GM23338 (cell line): ENCODE measurements around the gene HDAC5. TPM values are rescaled to one million over a fixed set of nuclear protein-coding genes. Genes with fewer than 3 reads are reported as not detected.

Experiments used
- ATAC-seq: fragments of 200-7000 bp; cut with Tn5 transposase; 3 replicates; pipeline ENCODE4 v1.9.1; 2020
- DNase-seq: peaks from one replicate; pipeline ENCODE4 v3.0.0-alpha.2; 2015; ENCODE audit warnings: low spot score
- H2AFZ ChIP-seq: fragments of 200-600 bp; sonication (generic); 2 replicates; pipeline ENCODE4 v1.8.0; 2016; ENCODE audit warnings: antibody characterized with exemption, mild to moderate bottlenecking, moderate library complexity
- H3F3A ChIP-seq: fragments of 200-600 bp; sonication (generic); replicated peaks from 2 replicates; pipeline ENCODE4 v1.8.0; 2017; ENCODE audit warnings: antibody characterized with exemption, mixed run types, low read depth
- H3K27ac ChIP-seq: fragments of 200-600 bp; sonication (generic); 2 replicates; pipeline ENCODE4 v1.6.1; 2016; ENCODE audit warnings: low read depth
- H3K27me3 ChIP-seq: fragments of 200-600 bp; sonication (generic); 2 replicates; pipeline ENCODE4 v1.8.0; 2016; ENCODE audit warnings: mild to moderate bottlenecking, mixed run types, moderate library complexity; ENCODE audit not compliant: insufficient read depth
- H3K36me3 ChIP-seq: fragments of 200-600 bp; sonication (generic); 2 replicates; pipeline ENCODE4 v1.8.0; 2016; ENCODE audit warnings: mild to moderate bottlenecking; ENCODE audit not compliant: insufficient read depth
- H3K4me1 ChIP-seq: fragments of 200-600 bp; sonication (generic); 2 replicates; pipeline ENCODE4 v1.8.0; 2016; ENCODE audit warnings: mild to moderate bottlenecking, moderate library complexity; ENCODE audit not compliant: insufficient read depth
- H3K4me2 ChIP-seq: fragments of 200-600 bp; sonication (generic); 2 replicates; pipeline ENCODE4 v1.7.1; 2017; ENCODE audit warnings: mixed run types
- H3K4me3 ChIP-seq: fragments of 200-600 bp; sonication (generic); 2 replicates; pipeline ENCODE4 v1.6.1; 2016; ENCODE audit warnings: mixed run types
- H3K79me2 ChIP-seq: fragments of 200-600 bp; sonication (generic); replicated peaks from 2 replicates; pipeline ENCODE4 v1.8.0; 2017; ENCODE audit warnings: mild to moderate bottlenecking; ENCODE audit not compliant: insufficient read depth
- H3K9me2 ChIP-seq: fragments of 200-600 bp; sonication (generic); 2 replicates; pipeline ENCODE4 v1.8.0; 2017; ENCODE audit not compliant: insufficient read depth
- H4K20me1 ChIP-seq: fragments of 200-600 bp; sonication (generic); replicated peaks from 2 replicates; pipeline ENCODE4 v1.8.0; 2017; ENCODE audit warnings: mild to moderate bottlenecking; ENCODE audit not compliant: insufficient read depth
- H3K27ac Mint-ChIP-seq: 2 replicates; pipeline ENCODE4 v1.8.0; 2020; ENCODE audit warnings: inconsistent platforms, mild to moderate bottlenecking, moderate library complexity, mixed read lengths
- H3K27me3 Mint-ChIP-seq: 3 replicates; pipeline ENCODE4 v1.8.0; 2022; ENCODE audit warnings: low read depth, mild to moderate bottlenecking, moderate library complexity, mixed read lengths, inconsistent platforms; ENCODE audit not compliant: insufficient read depth, poor library complexity
- H3K36me3 Mint-ChIP-seq: 3 replicates; pipeline ENCODE4 v1.8.0; 2021; ENCODE audit warnings: low read depth, mild to moderate bottlenecking, inconsistent platforms, moderate library complexity, mixed read lengths
- H3K4me1 Mint-ChIP-seq: 3 replicates; pipeline ENCODE4 v1.8.0; 2020; ENCODE audit warnings: mild to moderate bottlenecking, inconsistent platforms, mixed read lengths
- H3K4me3 Mint-ChIP-seq: 3 replicates; pipeline ENCODE4 v1.8.0; 2021; ENCODE audit warnings: moderate library complexity, mild to moderate bottlenecking, inconsistent platforms, mixed read lengths
- H3K9me3 Mint-ChIP-seq: 3 replicates; pipeline ENCODE4 v1.8.0; 2020; ENCODE audit warnings: moderate library complexity, mild to moderate bottlenecking, inconsistent platforms, mixed read lengths
- CTCF ChIP-seq, 2 experiments: fragments of 200-600 bp in 1 of 2; sonication (generic) in 1 of 2; conservative IDR thresholded peaks; 2 replicates each; pipeline versions ENCODE4 v1.5.1 to v1.6.1; 2016 to 2017; ENCODE audit warnings: antibody characterized with exemption in 2 of 2, low read depth in 2 of 2, mild to moderate bottlenecking in 2 of 2, moderate library complexity in 1 of 2
- ETS1 ChIP-seq: IDR thresholded peaks from 2 replicates; pipeline ENCODE4 v1.6.1; 2016; ENCODE audit warnings: antibody characterized with exemption
- EZH2phosphoT487 ChIP-seq: fragments of 200-600 bp; sonication (generic); IDR thresholded peaks from one replicate; pipeline ENCODE4 v1.8.1; 2018; ENCODE audit warnings: antibody characterized with exemption; ENCODE audit not compliant: unreplicated experiment
- JUNB ChIP-seq: IDR thresholded peaks from one replicate; pipeline ENCODE4 v1.6.1; 2016; ENCODE audit warnings: antibody characterized with exemption; ENCODE audit not compliant: unreplicated experiment
- NANOG ChIP-seq: IDR thresholded peaks from 2 replicates; pipeline ENCODE4 v1.6.1; 2016; ENCODE audit warnings: antibody characterized with exemption, borderline replicate concordance
- POLR2AphosphoS5 ChIP-seq: IDR thresholded peaks from 2 replicates; pipeline ENCODE4 v1.6.1; 2016; ENCODE audit warnings: antibody characterized with exemption, low read depth
- REST ChIP-seq: IDR thresholded peaks from one replicate; pipeline ENCODE4 v1.6.1; 2018; ENCODE audit warnings: antibody characterized with exemption; ENCODE audit not compliant: unreplicated experiment
- STAT1 ChIP-seq: IDR thresholded peaks from one replicate; pipeline ENCODE4 v1.6.1; 2016; ENCODE audit warnings: antibody characterized with exemption; ENCODE audit not compliant: unreplicated experiment
- ZNF331 ChIP-seq: fragments of 250-450 bp; sonication (Bioruptor Pico); IDR thresholded peaks from 2 replicates; pipeline ENCODE4 v1.5.0; 2020; ENCODE audit warnings: low read depth, mild to moderate bottlenecking, moderate library complexity
- polyA plus RNA-seq: library from polyadenylated mRNA; unstranded; fragments of >200 nt; fragmentation: Nextera tagmentation; extraction: Ambion mirVana; gene quantifications from 2 replicates; pipeline ENCODE4 v1.2.1, GENCODE V29; 2016
- total RNA-seq: library from RNA; depleted of rRNA; stranded (reverse); fragments of >200 nt; shearing (Covaris generic); gene quantifications from 2 replicates; pipeline ENCODE4 v1.2.3, GENCODE V29; 2014

HDAC5 gene
- total and polyA plus RNA-seq, 2 experiments from 2014 or later = 16.9 to 71.1 TPM

- no peak for TF ChIP-seq JUNB
- TF ChIP-seq REST = no peak
- no peak for TF ChIP-seq ZNF331
- TF ChIP-seq POLR2AphosphoS5 = no peak
- TF ChIP-seq CTCF (conservative IDR thresholded peaks at IDR 0.05; ENCODE audit: low read depth in 2 of 2) = no peak
- TF ChIP-seq EZH2phosphoT487 = no peak
- TF ChIP-seq ETS1 = no peak
- no peak for TF ChIP-seq STAT1
- no peak for TF ChIP-seq NANOG
These were observed 14.8 kb downstream of the HDAC5 start (continued) for GRCh38 chr17:44108440-44109311.

- ATAC-seq = no peak
- peaks cover 30% of the 10 kb centered on the region for H3K4me1 Mint-ChIP-seq
- peaks cover 6% of the 10 kb centered on the region for H3K79me2 ChIP-seq
- TF ChIP-seq CTCF (conservative IDR thresholded peaks at IDR 0.05; ENCODE audit: low read depth in 2 of 2) (no peak), JUNB (no peak)
These were observed 16.6 kb downstream of the HDAC5 start for GRCh38 chr17:44106801-44107200.

More at GRCh38 chr17:44106801-44107200, 16.6 kb downstream of the HDAC5 start:
- Histone ChIP-seq H3K36me3 (no peaks in the 10 kb centered on the region), H3K9me2 (no peaks in the 10 kb centered on the region), H2AFZ (no peak overlapping the region), H3K4me2 (no peak overlapping the region), H3K4me1 (peaks cover 29% of the 10 kb centered on the region), H4K20me1 (no peaks in the 10 kb centered on the region; the same call in none of the 2 replicates), H3K27me3 (no peaks in the 10 kb centered on the region), H3K27ac (no peak overlapping the region), H3K4me3 (no peak overlapping the region), H3F3A (0 out of 2 replicates have a peak, but pooled peaks cover 10% of the 10 kb centered on the region)
- Mint-ChIP-seq H3K36me3 (0 out of 3 replicates have a peak, but pooled peaks cover 4% of the 10 kb centered on the region), H3K27me3 (peaks cover 2% of the 10 kb centered on the region), H3K4me3 (no peak overlapping the region), H3K27ac (no peak overlapping the region), H3K9me3 (no peaks in the 10 kb centered on the region; the same call in 1 of the 3 replicates)
- no peak for DNase-seq
